SU-DHL-6 (cell line): ENCODE data around the gene SWT1.
"Not testable (repeated sequence)": the region's sequence is repeated elsewhere in the genome, so short reads cannot be mapped to it uniquely, and the experiment has no call there.

Source experiments
- H2AFZ ChIP-seq: fragments of 200-600 bp; sonication (generic); 2 replicates; pipeline ENCODE4 v1.6.1; 2014; ENCODE audit warnings: low read depth, mild to moderate bottlenecking, moderate library complexity, mixed read lengths, antibody characterized with exemption, low read length; ENCODE audit not compliant: severe bottlenecking
- H3F3A ChIP-seq: fragments of 200-600 bp; shearing (Covaris generic); 2 replicates; pipeline ENCODE4 v1.6.0; 2016; ENCODE audit warnings: antibody characterized with exemption, mild to moderate bottlenecking; ENCODE audit not compliant: insufficient read depth
- H3K27ac ChIP-seq: fragments of 200-600 bp; sonication (generic); 2 replicates; pipeline ENCODE4 v1.5.1; 2016; ENCODE audit warnings: low read depth, mild to moderate bottlenecking, low read length, moderate library complexity, mixed read lengths
- H3K27me3 ChIP-seq: fragments of 200-600 bp; sonication (generic), shearing (Covaris generic); 2 replicates; pipeline ENCODE4 v1.6.0; 2014; ENCODE audit warnings: mild to moderate bottlenecking, low read length
- H3K36me3 ChIP-seq: fragments of 200-600 bp; sonication (generic); 2 replicates; pipeline ENCODE4 v1.6.1; 2014; ENCODE audit warnings: mild to moderate bottlenecking, low read length, mixed read lengths
- H3K4me2 ChIP-seq: fragments of 300-600, 200-600 bp; shearing (Covaris generic), sonication (generic); 2 replicates; pipeline ENCODE4 v1.6.0; 2014; ENCODE audit warnings: low read length, low read depth, mild to moderate bottlenecking; ENCODE audit not compliant: poor library complexity, severe bottlenecking
- H3K4me3 ChIP-seq: fragments of 200-600 bp; sonication (generic); 2 replicates; pipeline ENCODE4 v1.5.1; 2014; ENCODE audit warnings: antibody characterized with exemption, low read length, mild to moderate bottlenecking, mixed read lengths; ENCODE audit not compliant: insufficient read depth, poor library complexity, severe bottlenecking
- H3K79me2 ChIP-seq: fragments of 200-600 bp; sonication (generic); 2 replicates; pipeline ENCODE4 v1.6.1; 2014; ENCODE audit warnings: mild to moderate bottlenecking, low read length, moderate library complexity; ENCODE audit not compliant: insufficient read depth
- H3K9ac ChIP-seq: fragments of 200-600 bp; sonication (generic); 2 replicates; pipeline ENCODE4 v1.7.0; 2014; ENCODE audit warnings: mild to moderate bottlenecking, low read length
- H3K9me2 ChIP-seq: fragments of 200-600 bp; sonication (generic); replicated peaks from 2 replicates; pipeline ENCODE4 v1.6.1; 2014; ENCODE audit warnings: low read length; ENCODE audit not compliant: insufficient read depth
- H3K9me3 ChIP-seq: fragments of 200-600 bp; sonication (generic); 2 replicates; pipeline ENCODE4 v1.6.1; 2014; ENCODE audit warnings: low read length, mixed read lengths; ENCODE audit not compliant: insufficient read depth
- H4K20me1 ChIP-seq: fragments of 200-600 bp; sonication (generic); 2 replicates; pipeline ENCODE4 v1.6.1; 2014; ENCODE audit warnings: low read depth, mild to moderate bottlenecking, antibody characterized with exemption, low read length, moderate library complexity, mixed read lengths
- CTCF ChIP-seq: fragments of 200-600 bp; sonication (generic); IDR thresholded peaks from one replicate; pipeline ENCODE4 v1.5.1; 2017; ENCODE audit warnings: antibody characterized with exemption, mild to moderate bottlenecking, low read length, moderate library complexity; ENCODE audit not compliant: insufficient read depth, poor library complexity, severe bottlenecking
- EZH2phosphoT487 ChIP-seq: fragments of 200-600 bp; sonication (generic), shearing (Covaris generic); conservative IDR thresholded peaks from 2 replicates; pipeline ENCODE4 v1.6.1; 2018; ENCODE audit warnings: mild to moderate bottlenecking, antibody characterized with exemption, low read length, moderate library complexity, mixed read lengths

SWT1 gene

GRCh38 chr1:185229981-185230380 lies 73.0 kb downstream of the SWT1 start:
- Histone ChIP-seq H3K27me3 (no peaks in the 10 kb centered on the region), H3K36me3 (no peaks in the 10 kb centered on the region), H3K79me2 (no peaks in the 10 kb centered on the region), H4K20me1 (no peaks in the 10 kb centered on the region), H3F3A (no peaks in the 10 kb centered on the region), H3K27ac (no peak overlapping the region), H3K9me2 (no peaks in the 10 kb centered on the region), H3K9ac (no peak overlapping the region), H3K4me3 (no peak overlapping the region), H3K4me2 (no peak overlapping the region), H3K9me3 (no peaks in the 10 kb centered on the region), H2AFZ (no peak overlapping the region)
- TF ChIP-seq CTCF (no peak), EZH2phosphoT487 (no peak)

- Histone ChIP-seq H3K27me3 (no peaks in the 10 kb centered on the region), H3K36me3 (no peaks in the 10 kb centered on the region), H3K4me2 (no peak overlapping the region), H4K20me1 (no peaks in the 10 kb centered on the region), H3K9ac (no peak overlapping the region), H3K9me3 (no peaks in the 10 kb centered on the region), H2AFZ (no peak overlapping the region), H3F3A (no peaks in the 10 kb centered on the region), H3K4me3 (no peak overlapping the region), H3K9me2 (no peaks in the 10 kb centered on the region), H3K27ac (no peak overlapping the region), H3K79me2 (no peaks in the 10 kb centered on the region)
- TF ChIP-seq EZH2phosphoT487 (no peak), CTCF (no peak)
These were observed 75.9 kb downstream of the SWT1 start for GRCh38 chr1:185232874-185233273.

GRCh38 chr1:185234183-185234582 lies 77.2 kb downstream of the SWT1 start:
- not testable (repeated sequence) for H3K79me2 ChIP-seq, H3K9ac ChIP-seq, H3K36me3 ChIP-seq, H3K9me3 ChIP-seq, H3K27ac ChIP-seq, H3K27me3 ChIP-seq, H2AFZ ChIP-seq, H4K20me1 ChIP-seq, H3K4me3 ChIP-seq, H3F3A ChIP-seq, H3K9me2 ChIP-seq, H3K4me2 ChIP-seq

GRCh38 chr1:185237176-185237575 lies 80.2 kb downstream of the SWT1 start:
- not testable (repeated sequence) for H3K36me3 ChIP-seq, H2AFZ ChIP-seq, H3F3A ChIP-seq, H3K9ac ChIP-seq, H3K27me3 ChIP-seq, H3K9me2 ChIP-seq, H3K4me2 ChIP-seq, H3K79me2 ChIP-seq, H4K20me1 ChIP-seq, H3K9me3 ChIP-seq, H3K27ac ChIP-seq, H3K4me3 ChIP-seq
